Measurements from ENCODE around the gene TRRAP.

DNA sequence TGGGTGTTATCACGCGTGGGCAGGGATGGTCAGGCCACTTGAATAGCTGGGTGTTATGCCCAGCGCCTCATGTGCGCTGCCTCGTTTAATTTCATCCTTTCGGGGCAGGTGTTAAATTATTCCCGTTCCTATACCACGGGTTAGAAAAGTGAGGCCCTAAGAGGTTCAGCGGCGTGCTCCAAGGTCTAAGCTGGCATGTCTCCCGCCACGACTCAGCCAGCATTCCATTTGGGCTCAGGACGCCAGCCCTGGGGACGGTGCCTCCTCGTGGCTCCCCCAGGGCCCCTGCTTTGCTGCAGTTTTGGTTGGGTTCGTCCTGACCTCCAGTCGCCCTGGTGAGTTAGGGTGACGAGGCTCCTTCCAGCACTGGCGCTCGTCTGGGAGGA lies 124.5 kb downstream of the TRRAP start:
- TF ChIP-seq, protein P1, sequence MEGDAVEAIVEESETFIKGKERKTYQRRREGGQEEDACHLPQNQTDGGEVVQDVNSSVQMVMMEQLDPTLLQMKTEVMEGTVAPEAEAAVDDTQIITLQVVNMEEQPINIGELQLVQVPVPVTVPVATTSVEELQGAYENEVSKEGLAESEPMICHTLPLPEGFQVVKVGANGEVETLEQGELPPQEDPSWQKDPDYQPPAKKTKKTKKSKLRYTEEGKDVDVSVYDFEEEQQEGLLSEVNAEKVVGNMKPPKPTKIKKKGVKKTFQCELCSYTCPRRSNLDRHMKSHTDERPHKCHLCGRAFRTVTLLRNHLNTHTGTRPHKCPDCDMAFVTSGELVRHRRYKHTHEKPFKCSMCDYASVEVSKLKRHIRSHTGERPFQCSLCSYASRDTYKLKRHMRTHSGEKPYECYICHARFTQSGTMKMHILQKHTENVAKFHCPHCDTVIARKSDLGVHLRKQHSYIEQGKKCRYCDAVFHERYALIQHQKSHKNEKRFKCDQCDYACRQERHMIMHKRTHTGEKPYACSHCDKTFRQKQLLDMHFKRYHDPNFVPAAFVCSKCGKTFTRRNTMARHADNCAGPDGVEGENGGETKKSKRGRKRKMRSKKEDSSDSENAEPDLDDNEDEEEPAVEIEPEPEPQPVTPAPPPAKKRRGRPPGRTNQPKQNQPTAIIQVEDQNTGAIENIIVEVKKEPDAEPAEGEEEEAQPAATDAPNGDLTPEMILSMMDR (IDR thresholded peaks at IDR 0.05; ENCODE audit: poor library complexity, severe bottlenecking): no peak
- TF ChIP-seq EP300 (conservative IDR thresholded peaks at IDR 0.05; ENCODE audit: poor library complexity, severe bottlenecking) (no peak), MXI1 (conservative IDR thresholded peaks at IDR 0.05; ENCODE audit: poor library complexity, severe bottlenecking) (no peak), EZH2 (IDR thresholded peaks at IDR 0.05; ENCODE audit: borderline replicate concordance, insufficient read depth, low read length, poor library complexity, severe bottlenecking) (no peak), POLR2AphosphoS5 (IDR thresholded peaks at IDR 0.05) (no peak), RAD21 (conservative IDR thresholded peaks at IDR 0.05) (no peak), TAF1 (IDR thresholded peaks at IDR 0.05; ENCODE audit: low read depth) (no peak), REST (IDR thresholded peaks at IDR 0.05; ENCODE audit: borderline replicate concordance) (no peak), SMC3 (conservative IDR thresholded peaks at IDR 0.05; ENCODE audit: poor library complexity) (no peak)

Measured in neural cell (in vitro differentiated cells).